Astrocyte (in vitro differentiated cells and primary cell): Measurements from ENCODE around the gene SREBF2. TPM values are rescaled to one million over a fixed set of nuclear protein-coding genes. Genes with fewer than 3 reads are reported as not detected.
A peak's percentile ranks its signal among the peaks of the same experiment; 100 is the strongest.

Experiments
- DNase-seq: peaks from one replicate; pipeline ENCODE4 v3.0.0-alpha.2; 2010; ENCODE audit warnings: low read depth
- FAIRE-seq: peaks from 2 replicates; lab custom pipeline; 2011; peaks lifted over from hg19 to GRCh38; lab: Jason Lieb, UNC
- H2AFZ ChIP-seq: 2 replicates; pipeline ENCODE4 v1.6.0; 2012; ENCODE audit warnings: low read depth, low read length, inconsistent platforms
- H3K27ac ChIP-seq: 2 replicates; pipeline ENCODE4 v1.5.1; 2011; ENCODE audit warnings: low read depth, low read length, inconsistent platforms
- H3K27me3 ChIP-seq: 2 replicates; pipeline ENCODE4 v1.6.0; 2011; ENCODE audit warnings: low read length, inconsistent platforms; ENCODE audit not compliant: insufficient read depth
- H3K36me3 ChIP-seq: 2 replicates; pipeline ENCODE4 v1.5.1; 2011; ENCODE audit warnings: low read length, inconsistent platforms; ENCODE audit not compliant: insufficient read depth
- H3K4me1 ChIP-seq: 2 replicates; pipeline ENCODE4 v1.5.1; 2011; ENCODE audit warnings: low read length, inconsistent platforms; ENCODE audit not compliant: insufficient read depth
- H3K4me2 ChIP-seq: 2 replicates; pipeline ENCODE4 v1.6.0; 2012; ENCODE audit warnings: low read length, inconsistent platforms
- H3K4me3 ChIP-seq: 2 replicates; pipeline ENCODE4 v1.5.1; 2011; ENCODE audit warnings: low read depth, mild to moderate bottlenecking, low read length, inconsistent platforms; ENCODE audit not compliant: insufficient read depth
- H3K79me2 ChIP-seq: 2 replicates; pipeline ENCODE4 v1.6.0; 2012; ENCODE audit warnings: mild to moderate bottlenecking, low read length, inconsistent platforms; ENCODE audit not compliant: insufficient read depth
- H3K9ac ChIP-seq: 2 replicates; pipeline ENCODE4 v1.6.0; 2012; ENCODE audit warnings: mild to moderate bottlenecking, low read length, inconsistent platforms
- H3K9me3 ChIP-seq: 2 replicates; pipeline ENCODE4 v1.5.1; 2012; ENCODE audit warnings: low read depth, mild to moderate bottlenecking, low read length, inconsistent platforms; ENCODE audit not compliant: insufficient read depth
- H4K20me1 ChIP-seq: 2 replicates; pipeline ENCODE4 v1.6.0; 2012; ENCODE audit warnings: low read length, inconsistent platforms; ENCODE audit not compliant: insufficient read depth
- H3K27ac Mint-ChIP-seq: one replicate; pipeline ENCODE4 v1.8.0; 2021; ENCODE audit warnings: mild to moderate bottlenecking, mixed read lengths; ENCODE audit not compliant: unreplicated experiment
- H3K27me3 Mint-ChIP-seq: one replicate; pipeline ENCODE4 v1.8.0; 2021; ENCODE audit warnings: low read depth, mixed read lengths; ENCODE audit not compliant: unreplicated experiment
- H3K36me3 Mint-ChIP-seq: one replicate; pipeline ENCODE4 v1.8.0; 2021; ENCODE audit warnings: low read depth, mixed read lengths; ENCODE audit not compliant: unreplicated experiment
- H3K4me1 Mint-ChIP-seq: one replicate; pipeline ENCODE4 v1.8.0; 2021; ENCODE audit warnings: low read depth, mixed read lengths; ENCODE audit not compliant: unreplicated experiment
- H3K4me3 Mint-ChIP-seq: one replicate; pipeline ENCODE4 v1.8.0; 2021; ENCODE audit warnings: mild to moderate bottlenecking, moderate library complexity, mixed read lengths; ENCODE audit not compliant: unreplicated experiment
- H3K9me3 Mint-ChIP-seq: one replicate; pipeline ENCODE4 v1.8.0; 2021; ENCODE audit warnings: mild to moderate bottlenecking, mixed read lengths; ENCODE audit not compliant: unreplicated experiment
- EZH2 ChIP-seq: IDR thresholded peaks from 2 replicates; pipeline ENCODE4 v1.6.1; 2012; ENCODE audit warnings: mild to moderate bottlenecking, low read length, inconsistent platforms; ENCODE audit not compliant: insufficient read depth
- total RNA-seq: library from RNA; stranded (reverse); gene quantifications from 2 replicates; pipeline ENCODE4 v1.2.1, GENCODE V29; 2021
- TF ChIP-seq, protein P1 (sequence below): IDR thresholded peaks from 2 replicates; pipeline ENCODE4 v1.5.1; 2011; ENCODE audit warnings: low read depth, mild to moderate bottlenecking, inconsistent platforms, low read length, moderate library complexity; ENCODE audit not compliant: insufficient read depth

SREBF2 gene
- total RNA-seq, 1 donor from 2014 or later: 83.9 TPM

DNA sequence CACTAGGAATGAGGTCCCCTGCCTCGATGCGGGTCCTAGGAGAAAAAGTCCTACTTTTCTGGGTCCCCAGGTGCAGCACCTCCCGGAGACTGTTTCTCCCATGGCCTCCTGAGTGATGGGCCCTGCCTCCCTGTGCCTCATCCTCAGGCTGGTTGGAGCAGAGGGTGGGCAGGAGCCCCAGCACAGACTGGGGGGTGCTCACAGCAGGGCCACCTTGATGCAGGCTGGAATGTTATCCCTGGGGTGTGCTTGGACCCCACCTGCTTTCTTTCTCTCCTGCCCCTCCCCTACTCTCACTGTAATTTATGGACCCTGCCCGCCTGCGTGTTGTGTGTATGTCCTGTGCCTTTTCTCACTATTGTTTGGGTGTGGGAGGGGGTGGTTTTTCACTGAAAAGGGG, 73.9 kb downstream of the SREBF2 start:
- H3K27me3 Mint-ChIP-seq: peaks cover 9% of the 10 kb centered on the region
- peaks cover 5% of the 10 kb centered on the region for H3K36me3 ChIP-seq
- peaks cover 15% of the 10 kb centered on the region for H3K27me3 ChIP-seq
- TF ChIP-seq EZH2: peak; percentile 32
- TF ChIP-seq, protein P1, sequence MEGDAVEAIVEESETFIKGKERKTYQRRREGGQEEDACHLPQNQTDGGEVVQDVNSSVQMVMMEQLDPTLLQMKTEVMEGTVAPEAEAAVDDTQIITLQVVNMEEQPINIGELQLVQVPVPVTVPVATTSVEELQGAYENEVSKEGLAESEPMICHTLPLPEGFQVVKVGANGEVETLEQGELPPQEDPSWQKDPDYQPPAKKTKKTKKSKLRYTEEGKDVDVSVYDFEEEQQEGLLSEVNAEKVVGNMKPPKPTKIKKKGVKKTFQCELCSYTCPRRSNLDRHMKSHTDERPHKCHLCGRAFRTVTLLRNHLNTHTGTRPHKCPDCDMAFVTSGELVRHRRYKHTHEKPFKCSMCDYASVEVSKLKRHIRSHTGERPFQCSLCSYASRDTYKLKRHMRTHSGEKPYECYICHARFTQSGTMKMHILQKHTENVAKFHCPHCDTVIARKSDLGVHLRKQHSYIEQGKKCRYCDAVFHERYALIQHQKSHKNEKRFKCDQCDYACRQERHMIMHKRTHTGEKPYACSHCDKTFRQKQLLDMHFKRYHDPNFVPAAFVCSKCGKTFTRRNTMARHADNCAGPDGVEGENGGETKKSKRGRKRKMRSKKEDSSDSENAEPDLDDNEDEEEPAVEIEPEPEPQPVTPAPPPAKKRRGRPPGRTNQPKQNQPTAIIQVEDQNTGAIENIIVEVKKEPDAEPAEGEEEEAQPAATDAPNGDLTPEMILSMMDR: no peak
- H4K20me1 ChIP-seq: peaks cover 43% of the 10 kb centered on the region
- H3K36me3 Mint-ChIP-seq: peaks cover 5% of the 10 kb centered on the region
- no peak overlapping the region for H3K4me3 ChIP-seq
- H3K4me3 Mint-ChIP-seq: no peak overlapping the region
- no peaks in the 10 kb centered on the region for H3K9me3 ChIP-seq
- no peak overlapping the region for H2AFZ ChIP-seq
- no peak overlapping the region for H3K27ac Mint-ChIP-seq
- H3K4me1 ChIP-seq: peaks cover 16% of the 10 kb centered on the region
- FAIRE-seq: no peak
- H3K4me2 ChIP-seq: no peak overlapping the region
- H3K4me1 Mint-ChIP-seq: no peaks in the 10 kb centered on the region
- H3K27ac ChIP-seq: no peak overlapping the region
- no peak for DNase-seq
- H3K79me2 ChIP-seq: no peaks in the 10 kb centered on the region
- peaks cover 2% of the 10 kb centered on the region for H3K9me3 Mint-ChIP-seq
- no peak overlapping the region for H3K9ac ChIP-seq

- no peak overlapping the region for H3K4me3 ChIP-seq
- H3K4me3 Mint-ChIP-seq: no peak overlapping the region
- H3K4me1 Mint-ChIP-seq: no peaks in the 10 kb centered on the region
- peaks cover 5% of the 10 kb centered on the region for H3K36me3 ChIP-seq
- H3K79me2 ChIP-seq: no peaks in the 10 kb centered on the region
- peaks cover 2% of the 10 kb centered on the region for H3K9me3 Mint-ChIP-seq
- FAIRE-seq (no peak), DNase-seq (no peak)
- H3K27me3 Mint-ChIP-seq: peaks cover 17% of the 10 kb centered on the region
- peaks cover 16% of the 10 kb centered on the region for H3K4me1 ChIP-seq
- no peak overlapping the region for H3K4me2 ChIP-seq
- H3K27me3 ChIP-seq: peaks cover 24% of the 10 kb centered on the region
- TF ChIP-seq, protein P1: no peak
- TF ChIP-seq EZH2: no peak
- H3K27ac Mint-ChIP-seq: no peak overlapping the region
- H3K27ac ChIP-seq: no peak overlapping the region
- no peak overlapping the region for H2AFZ ChIP-seq
- peaks cover 52% of the 10 kb centered on the region for H4K20me1 ChIP-seq
- H3K9me3 ChIP-seq: no peaks in the 10 kb centered on the region
- H3K36me3 Mint-ChIP-seq: peaks cover 3% of the 10 kb centered on the region
- no peak overlapping the region for H3K9ac ChIP-seq
These were observed 74.8 kb downstream of the SREBF2 start for GRCh38 chr22:41907436-41908401.
